ENCODE data around the gene LBP. TPM values are rescaled to one million over a fixed set of nuclear protein-coding genes. Genes with fewer than 3 reads are reported as not detected.

LBP gene, protein sequence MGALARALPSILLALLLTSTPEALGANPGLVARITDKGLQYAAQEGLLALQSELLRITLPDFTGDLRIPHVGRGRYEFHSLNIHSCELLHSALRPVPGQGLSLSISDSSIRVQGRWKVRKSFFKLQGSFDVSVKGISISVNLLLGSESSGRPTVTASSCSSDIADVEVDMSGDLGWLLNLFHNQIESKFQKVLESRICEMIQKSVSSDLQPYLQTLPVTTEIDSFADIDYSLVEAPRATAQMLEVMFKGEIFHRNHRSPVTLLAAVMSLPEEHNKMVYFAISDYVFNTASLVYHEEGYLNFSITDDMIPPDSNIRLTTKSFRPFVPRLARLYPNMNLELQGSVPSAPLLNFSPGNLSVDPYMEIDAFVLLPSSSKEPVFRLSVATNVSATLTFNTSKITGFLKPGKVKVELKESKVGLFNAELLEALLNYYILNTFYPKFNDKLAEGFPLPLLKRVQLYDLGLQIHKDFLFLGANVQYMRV
- total RNA-seq (2022; extraction: Qiagen RNA extraction): 1.1 to 1.4 TPM (median 1.2 TPM) in 5 replicates

DNA sequence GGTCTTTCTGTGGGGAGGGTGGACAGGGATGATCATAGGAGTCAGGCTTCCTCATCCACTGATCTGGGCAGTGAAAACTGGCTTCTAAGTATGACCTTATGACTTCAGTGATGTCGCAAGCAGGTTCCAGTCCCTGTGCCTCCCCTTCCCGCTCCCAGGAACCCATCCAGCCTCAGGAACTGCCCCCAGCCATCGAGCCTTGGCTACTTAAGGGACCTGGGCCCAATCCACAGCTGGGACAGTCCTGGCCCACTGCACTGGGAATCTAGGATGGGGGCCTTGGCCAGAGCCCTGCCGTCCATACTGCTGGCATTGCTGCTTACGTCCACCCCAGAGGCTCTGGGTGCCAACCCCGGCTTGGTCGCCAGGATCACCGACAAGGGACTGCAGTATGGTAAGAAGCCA is at the start of gene LBP:
LBP (plus strand) TSS at position 236 of the 405 bp plus-strand sequence; CDS start at position 271, 35 bp downstream.

DNA sequence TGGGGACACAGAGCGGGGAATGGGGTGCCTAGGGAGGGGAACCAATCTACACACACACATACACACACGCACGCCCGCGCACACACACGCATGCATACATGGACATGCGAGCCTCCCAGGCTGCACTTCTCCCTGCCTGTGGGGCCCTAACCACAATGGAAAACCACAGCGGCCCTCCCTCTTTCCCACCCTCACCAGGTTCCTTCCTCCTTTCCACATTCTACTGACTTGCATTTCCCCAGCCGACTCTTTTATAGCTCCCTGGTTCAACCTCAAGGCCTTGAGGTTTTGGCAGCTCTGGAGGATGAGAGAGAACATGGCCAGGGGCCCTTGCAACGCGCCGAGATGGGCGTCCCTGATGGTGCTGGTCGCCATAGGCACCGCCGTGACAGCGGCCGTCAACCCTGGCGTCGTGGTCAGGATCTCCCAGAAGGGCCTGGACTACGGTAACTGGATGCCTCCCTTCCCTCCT is 42.3 kb upstream of the LBP start, which contains the start of gene BPI:
BPI (plus strand) TSS at position 249 of the 472 bp plus-strand sequence; CDS start at position 317, 68 bp downstream.

Other genes starting within 250 kb of the LBP start
- gene TGM2, start 181.2 kb upstream of the LBP start, total RNA-seq (2022; extraction: Qiagen RNA extraction): 368 to 554 TPM (median 506 TPM) in 5 replicates
- 0.13 to 0.22 TPM (median 0.17 TPM) in 5 replicates for gene KIAA1755, start 85.7 kb upstream of the LBP start, total RNA-seq (2022; extraction: Qiagen RNA extraction)
- gene BPI, start 42.3 kb upstream of the LBP start, total RNA-seq (2022; extraction: Qiagen RNA extraction): not detected in 5 replicates
- gene SNHG17, start 88.8 kb downstream of the LBP start, total RNA-seq (2022; extraction: Qiagen RNA extraction): 178 to 218 TPM (median 201 TPM) in 5 replicates
- 13.1 to 18.8 TPM (median 17.4 TPM) in 5 replicates for gene RALGAPB, start 126.4 kb downstream of the LBP start, total RNA-seq (2022; extraction: Qiagen RNA extraction)
- gene ADIG, start 234.7 kb downstream of the LBP start, total RNA-seq (2022; extraction: Qiagen RNA extraction): not detected in 5 replicates